AG04449 (cell line): ENCODE data around the gene TMEM134.
"Not testable (repeated sequence)": the region's sequence is repeated elsewhere in the genome, so short reads cannot be mapped to it uniquely, and the experiment has no call there.

ENCODE experiments used
- CTCF ChIA-PET: fragments of 350-600 bp; formaldehyde crosslinking; extraction: SDS; loops from one replicate; lab custom pipeline; 2021; ENCODE audit warnings: antibody characterized with exemption; lab: Yijun Ruan, JAX
- POLR2A ChIA-PET: fragments of 400-600, 350-600 bp; formaldehyde crosslinking; extraction: SDS; loops from one replicate; lab custom pipeline; 2020; ENCODE audit warnings: antibody characterized with exemption, inconsistent platforms; lab: Yijun Ruan, JAX
- DNase-seq: peaks from one replicate; pipeline ENCODE4 v3.0.0-alpha.2; 2010; ENCODE audit warnings: low read depth, low spot score
- H3K4me3 ChIP-seq: 2 replicates; pipeline ENCODE4 v1.5.1; 2011; ENCODE audit warnings: low read depth, mild to moderate bottlenecking, control low read depth, low read length
- CTCF ChIP-seq: IDR thresholded peaks from one replicate; pipeline ENCODE4 v1.5.1; 2011; ENCODE audit warnings: mild to moderate bottlenecking, moderate library complexity, low read length, control low read depth, inconsistent platforms; ENCODE audit not compliant: insufficient read depth; ENCODE audit errors: missing control alignments

The TMEM134 gene

GRCh38 chr11:67469508-67469811 lies 409 bp upstream of the TMEM134 start:
- DNase-seq, result no peak
- TF ChIP-seq CTCF, result no peak
- POLR2A ChIA-PET, result interaction anchor here (3.1 kb wide), 1 partner anchor 68 kb away, joined by 12 read pairs; the partner anchor contains the start of gene PPP1CA
- CTCF ChIA-PET, result interaction anchor here (0.6 to 2.8 kb wide), 3 partner anchors 68 to 124 kb away, joined by 4 to 18 read pairs (median 14); partner anchors contain the start of gene PPP1CA
- H3K4me3 ChIP-seq, result peak overlapping the region; percentile 69

- CTCF ChIA-PET, result interaction anchor here (0.6 to 2.8 kb wide), 11 partner anchors 15 to 162 kb away, joined by 3 to 18 read pairs (median 4); partner anchors contain the start of genes AIP, NUDT8, PPP1CA and RPS6KB2
- POLR2A ChIA-PET, result interaction anchor here (1.0 to 3.1 kb wide), 4 partner anchors 9 to 122 kb away, joined by 3 to 12 read pairs (median 6); partner anchors contain the start of genes PPP1CA and PTPRCAP
- no peak for TF ChIP-seq CTCF
- no peak for DNase-seq
- peak overlapping the region; percentile 79 for H3K4me3 ChIP-seq
Observed at GRCh38 chr11:67468456-67468758, 644 bp downstream of the TMEM134 start.

GRCh38 chr11:67468056-67468455 lies 995 bp downstream of the TMEM134 start:
- ChIA-PET POLR2A (interaction anchor here (1.0 to 3.1 kb wide), 4 partner anchors 9 to 122 kb away, joined by 3 to 12 read pairs (median 6); partner anchors contain the start of genes PPP1CA and PTPRCAP), CTCF (interaction anchor here (0.6 to 2.8 kb wide), 11 partner anchors 15 to 162 kb away, joined by 3 to 18 read pairs (median 4); partner anchors contain the start of genes AIP, NUDT8, PPP1CA and RPS6KB2)
- no peak for TF ChIP-seq CTCF
- no peak for DNase-seq
- peak overlapping the region; percentile 79 for H3K4me3 ChIP-seq

- ChIA-PET CTCF (interaction anchor here (1.5 to 2.8 kb wide), 5 partner anchors 39 to 122 kb away, joined by 4 to 14 read pairs (median 7); no protein-coding TSS in a partner anchor), POLR2A (interaction anchor here (1.1 to 3.1 kb wide), 3 partner anchors 8 to 121 kb away, joined by 3 to 12 read pairs (median 8); partner anchors contain the start of gene PPP1CA)
- H3K4me3 ChIP-seq, result no peak overlapping the region; the same call in 1 of the 2 replicates
- no peak for DNase-seq
- no peak for TF ChIP-seq CTCF
Observed at GRCh38 chr11:67466962-67467771, 1.9 kb downstream of the TMEM134 start.

GRCh38 chr11:67466367-67466766 lies 2.7 kb downstream of the TMEM134 start:
- H3K4me3 ChIP-seq, result no peak overlapping the region
- TF ChIP-seq CTCF, result no peak
- ChIA-PET POLR2A (no interaction called here), CTCF (no interaction called here)
- no peak for DNase-seq

GRCh38 chr11:67465530-67465929 lies 3.5 kb downstream of the TMEM134 start:
- POLR2A ChIA-PET, result interaction anchor here (0.6 kb wide), 1 partner anchor 59 kb away, joined by 4 read pairs; no protein-coding TSS in a partner anchor
- H3K4me3 ChIP-seq, result peak overlapping the region; percentile 70; the same call in 1 of the 2 replicates
- CTCF ChIA-PET, result interaction anchor here (1.0 kb wide), 1 partner anchor 64 kb away, joined by 4 read pairs; the partner anchor contains the start of gene PPP1CA
- not testable (repeated sequence) for DNase-seq
